SH-SY5Y (cell line): ENCODE measurements around the gene PPP2R1B.

Experiments
- GATA2 ChIP-seq: IDR thresholded peaks from 2 replicates; pipeline ENCODE4 v1.6.1; 2011; ENCODE audit warnings: mild to moderate bottlenecking, low read depth, low read length
- GATA3 ChIP-seq: IDR thresholded peaks from 2 replicates; pipeline ENCODE4 v1.6.1; 2011; ENCODE audit warnings: low read depth, mild to moderate bottlenecking, low read length, moderate library complexity

PPP2R1B gene

GRCh38 chr11:111703576-111703975, 62.6 kb downstream of the PPP2R1B start:
- TF ChIP-seq GATA3 = no peak
- TF ChIP-seq GATA2 = no peak

- no peak for TF ChIP-seq GATA2
- TF ChIP-seq GATA3 = no peak
These were observed 63.6 kb downstream of the PPP2R1B start for GRCh38 chr11:111702623-111703022.

GRCh38 chr11:111700162-111700561, 66.0 kb downstream of the PPP2R1B start:
- TF ChIP-seq GATA3 (no peak), GATA2 (no peak)

GRCh38 chr11:111699579-111700156, 66.5 kb downstream of the PPP2R1B start:
- TF ChIP-seq GATA2 (no peak), GATA3 (no peak)

- TF ChIP-seq GATA3 (no peak), GATA2 (no peak)
These were observed 67.2 kb downstream of the PPP2R1B start for GRCh38 chr11:111698852-111699559.

- TF ChIP-seq GATA3 (no peak), GATA2 (no peak)
These were observed 68.2 kb downstream of the PPP2R1B start for GRCh38 chr11:111697933-111698371.

- no peak for TF ChIP-seq GATA3
- TF ChIP-seq GATA2 = no peak
These were observed 69.6 kb downstream of the PPP2R1B start for GRCh38 chr11:111696556-111696955.

- TF ChIP-seq GATA2 = no peak
- TF ChIP-seq GATA3 = no peak
These were observed 71.3 kb downstream of the PPP2R1B start for GRCh38 chr11:111694851-111695250.

- TF ChIP-seq GATA2 (no peak), GATA3 (no peak)
These were observed 72.8 kb downstream of the PPP2R1B start for GRCh38 chr11:111693224-111693937.

GRCh38 chr11:111691741-111692140, 74.4 kb downstream of the PPP2R1B start:
- TF ChIP-seq GATA3 (no peak), GATA2 (no peak)

GRCh38 chr11:111691176-111691575, 75.0 kb downstream of the PPP2R1B start:
- TF ChIP-seq GATA3 (no peak), GATA2 (no peak)

- no peak for TF ChIP-seq GATA3
- TF ChIP-seq GATA2 = no peak
These were observed 78.2 kb downstream of the PPP2R1B start for GRCh38 chr11:111688013-111688412.

GRCh38 chr11:111684251-111684650, 81.9 kb downstream of the PPP2R1B start:
- TF ChIP-seq GATA2 (no peak), GATA3 (no peak)

GRCh38 chr11:111683806-111684205, 82.4 kb downstream of the PPP2R1B start:
- TF ChIP-seq GATA3 (no peak), GATA2 (no peak)
